HEK293T (cell line): ENCODE measurements around the gene GOLGA7B.

Source experiments
- ARNT ChIP-seq: fragments of 450-650 bp; IDR thresholded peaks from 2 replicates; pipeline ENCODE4 v1.6.1; 2017; ENCODE audit warnings: mild to moderate bottlenecking
- ELF4 ChIP-seq: fragments of 450-650 bp; IDR thresholded peaks from 2 replicates; pipeline ENCODE4 v1.6.1; 2017; ENCODE audit warnings: antibody characterized with exemption
- FOXA1 ChIP-seq: fragments of 450-650 bp; IDR thresholded peaks from 2 replicates; pipeline ENCODE4 v1.6.1; 2016; ENCODE audit warnings: mild to moderate bottlenecking
- FOXK2 ChIP-seq: fragments of 450-650 bp; IDR thresholded peaks from 2 replicates; pipeline ENCODE4 v1.6.1; 2016; ENCODE audit warnings: mild to moderate bottlenecking
- FOXM1 ChIP-seq: fragments of 450-650 bp; IDR thresholded peaks from 2 replicates; pipeline ENCODE4 v1.6.1; 2017; ENCODE audit warnings: mild to moderate bottlenecking, borderline replicate concordance
- NFRKB ChIP-seq: fragments of 450-650 bp; IDR thresholded peaks from 2 replicates; pipeline ENCODE4 v1.6.1; 2016; ENCODE audit warnings: mild to moderate bottlenecking, moderate library complexity
- SP1 ChIP-seq: fragments of 450-650 bp; IDR thresholded peaks from 2 replicates; pipeline ENCODE4 v1.6.1; 2017
- SUZ12 ChIP-seq: fragments of 450-650 bp; IDR thresholded peaks from 2 replicates; pipeline ENCODE4 v1.6.1; 2016; ENCODE audit warnings: mild to moderate bottlenecking
- ZNF384 ChIP-seq: fragments of 450-650 bp; IDR thresholded peaks from 2 replicates; pipeline ENCODE4 v1.6.1; 2016

- TF ChIP-seq ZNF384 (no peak), SUZ12 (no peak), FOXA1 (no peak), FOXM1 (no peak), ARNT (no peak), SP1 (no peak), ELF4 (no peak), FOXK2 (no peak), NFRKB (no peak)
Measured at GRCh38 chr10:97911217-97911616, 61.6 kb downstream of the GOLGA7B start.
